ENCODE results near the gene ZNF883.

- TF ChIP-seq POLR2AphosphoS5 (IDR thresholded peaks at IDR 0.05; ENCODE audit: borderline replicate concordance, low read depth, low read length) (no peak), EZH2 (IDR thresholded peaks at IDR 0.05) (no peak), FOXP2 (optimal IDR thresholded peaks at IDR 0.05; ENCODE audit: control extremely low read depth, extremely low read length, insufficient read depth) (no peak)
These were observed 94.0 kb downstream of the ZNF883 start for GRCh38 chr9:112917987-112918362.
